H1 (cell line): Measurements from ENCODE around the gene NEU2. TPM values are rescaled to one million over a fixed set of nuclear protein-coding genes. Genes with fewer than 3 reads are reported as not detected.

Source experiments
- CTCF ChIA-PET: fragments of 300-600 bp; sonication (Branson Sonifier 250); formaldehyde crosslinking; loops from one replicate; lab custom pipeline; 2021; ENCODE audit not compliant: partially characterized antibody; lab: Charles Lee
- POLR2A ChIA-PET: fragments of 300-600 bp; sonication (Branson Sonifier 250); formaldehyde crosslinking; loops from one replicate; lab custom pipeline; 2021; ENCODE audit warnings: inconsistent platforms; ENCODE audit not compliant: partially characterized antibody; lab: Charles Lee
- DNase-seq, 2 experiments: peaks; one replicate each; pipeline versions ENCODE4 v3.0.0 to v3.0.0-alpha.2; 2010 to 2022; ENCODE audit warnings: low spot score in 2 of 2, low read depth in 1 of 2, mixed read lengths in 1 of 2
- FAIRE-seq: peaks from 2 replicates; lab custom pipeline; 2011; peaks lifted over from hg19 to GRCh38; lab: Jason Lieb, UNC
- H2AFZ ChIP-seq: 2 replicates; pipeline ENCODE4 v1.8.1; 2012; ENCODE audit warnings: low read length, inconsistent platforms
- H2AK5ac ChIP-seq: 2 replicates; pipeline ENCODE4 v1.6.1; 2013; ENCODE audit warnings: low read depth, low read length
- H2BK120ac ChIP-seq: replicated peaks from 2 replicates; pipeline ENCODE3; 2013; ENCODE audit warnings: low read depth, low read length, inconsistent platforms
- H2BK12ac ChIP-seq: 2 replicates; pipeline ENCODE4 v1.6.1; 2013; ENCODE audit warnings: low read depth, low read length
- H2BK15ac ChIP-seq: 2 replicates; pipeline ENCODE4 v1.6.1; 2013; ENCODE audit warnings: low read length
- H2BK20ac ChIP-seq: 2 replicates; pipeline ENCODE4 v1.6.1; 2013; ENCODE audit warnings: low read length
- H2BK5ac ChIP-seq: 2 replicates; pipeline ENCODE4 v1.6.1; 2013; ENCODE audit warnings: low read depth, low read length
- H3K14ac ChIP-seq: 2 replicates; pipeline ENCODE4 v1.6.1; 2013; ENCODE audit warnings: inconsistent platforms; ENCODE audit not compliant: insufficient read length
- H3K18ac ChIP-seq: 2 replicates; pipeline ENCODE4 v1.6.1; 2013; ENCODE audit warnings: low read length; ENCODE audit errors: extremely low read depth
- H3K23ac ChIP-seq: 2 replicates; pipeline ENCODE4 v1.6.1; 2013; ENCODE audit warnings: inconsistent platforms; ENCODE audit not compliant: insufficient read length
- H3K23me2 ChIP-seq: 2 replicates; pipeline ENCODE4 v1.6.1; 2013; ENCODE audit warnings: low read depth, low read length
- H3K27ac ChIP-seq: 2 replicates; pipeline ENCODE4 v1.6.1; 2011; ENCODE audit warnings: low read depth, low read length, inconsistent platforms
- H3K27me3 ChIP-seq, 4 experiments: replicated peaks in 1 of 4; 1 replicate in 1 of 4; 2 replicates in 3 of 4; pipeline versions ENCODE4 v1.6.1 to v1.8.1; 2011 to 2013; ENCODE audit warnings: low read length in 3 of 4, mild to moderate bottlenecking in 3 of 4, inconsistent platforms in 2 of 4, mixed read lengths in 2 of 4, moderate library complexity in 1 of 4; ENCODE audit not compliant: control insufficient read depth in 3 of 4, insufficient read depth in 3 of 4; ENCODE audit errors: extremely low read depth in 1 of 4
- H3K36me3 ChIP-seq, 4 experiments: 2 replicates each; pipeline versions ENCODE4 v1.6.1 to v1.8.1; 2011 to 2013; ENCODE audit warnings: mild to moderate bottlenecking in 4 of 4, low read length in 3 of 4, moderate library complexity in 2 of 4, control low read depth in 1 of 4, inconsistent platforms in 1 of 4; ENCODE audit not compliant: insufficient read depth in 4 of 4, control insufficient read depth in 2 of 4
- H3K4ac ChIP-seq: replicated peaks from 2 replicates; pipeline ENCODE3; 2013; ENCODE audit warnings: low read length, low read depth, mixed read lengths, inconsistent platforms; ENCODE audit not compliant: insufficient read length
- H3K4me1 ChIP-seq, 4 experiments: replicated peaks in 1 of 4; 1 replicate in 1 of 4; 2 replicates in 3 of 4; pipeline versions ENCODE4 v1.6.1 to v1.8.1; 2011 to 2013; ENCODE audit warnings: low read length in 3 of 4, inconsistent platforms in 2 of 4, mixed read lengths in 1 of 4; ENCODE audit not compliant: insufficient read depth in 4 of 4, control insufficient read depth in 3 of 4
- H3K4me2 ChIP-seq, 2 experiments: 2 replicates each; pipeline versions ENCODE4 v1.6.1 to v1.8.1; 2011 to 2013; ENCODE audit warnings: low read depth in 2 of 2, low read length in 2 of 2, control low read depth in 1 of 2, inconsistent platforms in 1 of 2, mild to moderate bottlenecking in 1 of 2; ENCODE audit not compliant: insufficient read depth in 1 of 2
- H3K4me3 ChIP-seq, 4 experiments: fragments of 200-600, 300-600 bp in 1 of 4; sonication (generic), shearing (Covaris generic), sonication (Bioruptor Twin) in 1 of 4; 2 replicates each; pipeline versions ENCODE4 v1.5.1 to v1.8.1; 2011 to 2016; ENCODE audit warnings: low read length in 4 of 4, low read depth in 3 of 4, control low read depth in 2 of 4, inconsistent platforms in 2 of 4, mild to moderate bottlenecking in 2 of 4, mixed read lengths in 1 of 4, moderate library complexity in 1 of 4; ENCODE audit not compliant: insufficient read depth in 2 of 4; ENCODE audit errors: extremely low read depth in 1 of 4
- H3K56ac ChIP-seq: replicated peaks from 2 replicates; pipeline ENCODE3; 2013; ENCODE audit warnings: low read depth, mild to moderate bottlenecking, mixed read lengths, low read length, inconsistent platforms; ENCODE audit not compliant: insufficient read length
- H3K79me1 ChIP-seq: 2 replicates; pipeline ENCODE4 v1.6.1; 2013; ENCODE audit warnings: low read depth, low read length, control low read depth
- H3K79me2 ChIP-seq, 2 experiments: 2 replicates each; pipeline versions ENCODE4 v1.6.1 to v1.8.1; 2012 to 2013; ENCODE audit warnings: low read length in 2 of 2, mild to moderate bottlenecking in 2 of 2, inconsistent platforms in 1 of 2; ENCODE audit not compliant: insufficient read depth in 2 of 2, control insufficient read depth in 1 of 2
- H3K9ac ChIP-seq, 4 experiments: replicated peaks in 1 of 4; 1 replicate in 1 of 4; 2 replicates in 3 of 4; pipeline versions ENCODE4 v1.6.1 to v1.8.1; 2011 to 2013; ENCODE audit warnings: low read depth in 3 of 4, low read length in 3 of 4, control low read depth in 2 of 4, mild to moderate bottlenecking in 2 of 4, moderate library complexity in 2 of 4, inconsistent platforms in 1 of 4; ENCODE audit errors: extremely low read depth in 1 of 4
- H3K9me3 ChIP-seq, 2 experiments: 2 replicates each; pipeline versions ENCODE4 v1.6.1 to v1.8.1; 2012 to 2013; ENCODE audit warnings: mild to moderate bottlenecking in 2 of 2, moderate library complexity in 2 of 2, control low read depth in 1 of 2, inconsistent platforms in 1 of 2, low read depth in 1 of 2, low read length in 1 of 2, mixed read lengths in 1 of 2; ENCODE audit not compliant: insufficient read depth in 2 of 2
- H4K20me1 ChIP-seq, 2 experiments: replicated peaks in 1 of 2; 2 replicates each; pipeline versions ENCODE3 to v1.8.1; 2011 to 2013; ENCODE audit warnings: inconsistent platforms in 2 of 2, low read length in 2 of 2, mild to moderate bottlenecking in 1 of 2; ENCODE audit not compliant: insufficient read depth in 2 of 2, control insufficient read depth in 1 of 2
- H4K5ac ChIP-seq: 2 replicates; pipeline ENCODE4 v1.6.1; 2013; ENCODE audit warnings: low read length, low read depth, mixed read lengths, inconsistent platforms; ENCODE audit not compliant: insufficient read length
- H4K8ac ChIP-seq: 2 replicates; pipeline ENCODE4 v1.8.0; 2013; ENCODE audit warnings: mild to moderate bottlenecking, moderate library complexity, low read length, inconsistent platforms; ENCODE audit not compliant: insufficient read depth; ENCODE audit errors: extremely low read depth
- H4K91ac ChIP-seq: replicated peaks from 2 replicates; pipeline ENCODE3; 2013; ENCODE audit warnings: low read length, mixed read lengths, inconsistent platforms; ENCODE audit not compliant: insufficient read length
- CTBP2 ChIP-seq: IDR thresholded peaks from 2 replicates; pipeline ENCODE4 v1.7.0; 2011; ENCODE audit warnings: borderline replicate concordance, mild to moderate bottlenecking, moderate library complexity, mixed read lengths, low read length; ENCODE audit not compliant: insufficient read depth, insufficient read length
- HDAC6 ChIP-seq: IDR thresholded peaks from one replicate; pipeline ENCODE4 v1.7.1; 2012; ENCODE audit warnings: low read depth, mild to moderate bottlenecking, inconsistent platforms, low read length, moderate library complexity
- JUN ChIP-seq: IDR thresholded peaks from 2 replicates; pipeline ENCODE4 v1.6.1; 2011; ENCODE audit warnings: low read depth, mild to moderate bottlenecking, improper control_type of control experiment, low read length
- POLR2AphosphoS5 ChIP-seq: IDR thresholded peaks from 2 replicates; pipeline ENCODE4 v1.6.1; 2011; ENCODE audit warnings: low read depth, low read length
- RBBP5 ChIP-seq: IDR thresholded peaks from 2 replicates; pipeline ENCODE4 v1.7.1; 2012; ENCODE audit warnings: low read depth, mild to moderate bottlenecking, inconsistent platforms, low read length, moderate library complexity, borderline replicate concordance
- SIN3A ChIP-seq, 2 experiments: IDR thresholded peaks in 1 of 2; conservative IDR thresholded peaks in 1 of 2; 2 replicates each; pipeline ENCODE4 v1.6.1; 2011 to 2012; ENCODE audit warnings: low read length in 2 of 2, improper control_type of control experiment in 1 of 2, low read depth in 1 of 2, mild to moderate bottlenecking in 1 of 2
- YY1 ChIP-seq: IDR thresholded peaks from 2 replicates; pipeline ENCODE4 v1.6.1; 2011; ENCODE audit warnings: low read depth, mild to moderate bottlenecking, low read length
- ZNF274 ChIP-seq: IDR thresholded peaks from 2 replicates; pipeline ENCODE4 v1.7.0; 2012; ENCODE audit warnings: low read length, borderline replicate concordance; ENCODE audit errors: extremely low read depth
- WGBS, 2 experiments: shearing (Covaris generic) in 1 of 2; methylation state at CpG; one replicate each; pipeline versions ENCODE4 v1.1.6 to v1.1.7; 2013 to 2015; ENCODE audit warnings: low lambda C conversion rate in 2 of 2, mixed read lengths in 2 of 2, inconsistent platforms in 1 of 2, low coverage in 1 of 2, missing lambda C conversion rate in 1 of 2; ENCODE audit not compliant: insufficient replicate concordance in 2 of 2, insufficient coverage in 1 of 2, insufficient read length in 1 of 2; ENCODE audit errors: extremely low coverage in 1 of 2, missing lambda C conversion rate in 1 of 2; 5-methylcytosine and 5-hydroxymethylcytosine counted together
- polyA plus RNA-seq, 7 experiments: library from polyadenylated mRNA; depleted of rRNA in 3 of 7; stranded (reverse) in 5 of 7; unstranded in 2 of 7; fragments of >200 nt in 5 of 7; fragments of 200-250 nt in 2 of 7; gene quantifications; 1 replicate in 5 of 7; 2 replicates in 1 of 7; 4 replicates in 1 of 7; pipeline versions ENCODE4 v1.2.1 to v1.2.3, GENCODE V29; 2011 to 2013; ENCODE audit warnings: missing spikeins in 2 of 7, mixed read lengths in 2 of 7
- total RNA-seq: library from RNA; stranded (reverse); fragmentation: NEBNext Ultra II Directional; extraction: Animal tissue kit (Norgen Biotek cat#: 25700); gene quantifications from 2 replicates; pipeline ENCODE4 v1.2.1, GENCODE V29; 2021
- TF ChIP-seq, protein P1 (sequence below): IDR thresholded peaks from 2 replicates; pipeline ENCODE4 v1.6.1; 2012; ENCODE audit warnings: low read length, inconsistent platforms

NEU2 gene
- total and polyA plus RNA-seq, 2 of the 8 experiments (the other 6 are each of a cell fraction or from before 2014, with no cell fraction given): 0.12 TPM; not detected in 1

DNA sequence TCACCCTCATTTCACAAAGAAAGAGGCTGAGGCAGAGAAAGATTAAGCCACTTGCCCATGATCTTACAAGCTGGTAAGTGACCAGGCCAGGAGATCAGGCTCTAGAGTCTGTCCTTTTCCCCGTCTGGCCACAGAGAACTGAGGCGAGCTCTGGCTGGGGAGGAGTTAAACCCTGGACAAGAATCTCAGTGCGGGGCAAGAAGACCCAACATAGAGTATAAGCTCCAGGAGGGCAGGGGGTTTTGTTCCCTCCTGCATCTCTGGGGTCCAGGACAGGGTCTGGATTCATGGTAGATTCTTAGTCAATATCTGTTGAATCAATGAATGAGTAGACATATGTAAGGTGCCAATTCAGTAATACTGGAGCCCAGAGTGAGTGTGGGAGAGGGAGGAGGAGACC, 14.7 kb downstream of the NEU2 start:
- no peak overlapping the region for H4K5ac ChIP-seq
- H3K56ac ChIP-seq: no peak overlapping the region
- H3K4me1 ChIP-seq: peaks cover 11 to 16% (median 14%) of the 10 kb centered on the region in 4 experiments
- 82% methylated on average over 3 of the region's 3 CpGs; no CpG with 5 or more reads in 1 of the 2 experiments for WGBS, 2 experiments
- no peak for DNase-seq
- no peak overlapping the region for H3K23ac ChIP-seq
- no peak for FAIRE-seq
- H2BK12ac ChIP-seq: no peak overlapping the region
- no peaks in the 10 kb centered on the region for H3K79me2 ChIP-seq
- no peak overlapping the region for H3K27ac ChIP-seq
- ChIA-PET CTCF (interaction anchor here (0.9 to 3.2 kb wide), 4 partner anchors 15 to 160 kb away, joined by 3 to 15 read pairs (median 4); no protein-coding TSS in a partner anchor), POLR2A (no interaction called here)
- no peaks in the 10 kb centered on the region for H3K9me3 ChIP-seq
- H2BK120ac ChIP-seq: no peak overlapping the region
- no peak overlapping the region for H2AK5ac ChIP-seq
- no peak overlapping the region for H2BK15ac ChIP-seq
- no peak overlapping the region for H2BK20ac ChIP-seq
- H3K4ac ChIP-seq: no peak overlapping the region
- no peak overlapping the region for H4K91ac ChIP-seq
- peaks cover 0 to 2% (median 0%) of the 10 kb centered on the region in 4 experiments; a peak in 2 of 7 replicates for H3K27me3 ChIP-seq
- H3K36me3 ChIP-seq: no peaks in the 10 kb centered on the region
- no peak overlapping the region for H3K14ac ChIP-seq
- peaks cover 10% of the 10 kb centered on the region; the same call in 1 of the 2 replicates for H3K23me2 ChIP-seq
- no peak overlapping the region for H2BK5ac ChIP-seq
- no peak overlapping the region for H3K4me3 ChIP-seq
- H4K8ac ChIP-seq: no peak overlapping the region
- no peak overlapping the region for H2AFZ ChIP-seq
- no peak overlapping the region for H3K9ac ChIP-seq
- no peak overlapping the region for H3K18ac ChIP-seq
- H3K4me2 ChIP-seq: no peak overlapping the region
- H3K79me1 ChIP-seq: no peaks in the 10 kb centered on the region
- H4K20me1 ChIP-seq: no peaks in the 10 kb centered on the region
- no peak for TF ChIP-seq JUN
- TF ChIP-seq, protein P1, sequence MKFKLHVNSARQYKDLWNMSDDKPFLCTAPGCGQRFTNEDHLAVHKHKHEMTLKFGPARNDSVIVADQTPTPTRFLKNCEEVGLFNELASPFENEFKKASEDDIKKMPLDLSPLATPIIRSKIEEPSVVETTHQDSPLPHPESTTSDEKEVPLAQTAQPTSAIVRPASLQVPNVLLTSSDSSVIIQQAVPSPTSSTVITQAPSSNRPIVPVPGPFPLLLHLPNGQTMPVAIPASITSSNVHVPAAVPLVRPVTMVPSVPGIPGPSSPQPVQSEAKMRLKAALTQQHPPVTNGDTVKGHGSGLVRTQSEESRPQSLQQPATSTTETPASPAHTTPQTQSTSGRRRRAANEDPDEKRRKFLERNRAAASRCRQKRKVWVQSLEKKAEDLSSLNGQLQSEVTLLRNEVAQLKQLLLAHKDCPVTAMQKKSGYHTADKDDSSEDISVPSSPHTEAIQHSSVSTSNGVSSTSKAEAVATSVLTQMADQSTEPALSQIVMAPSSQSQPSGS: no peak
- TF ChIP-seq POLR2AphosphoS5: no peak
- TF ChIP-seq CTBP2: no peak
- TF ChIP-seq YY1: no peak
- no peak for TF ChIP-seq HDAC6
- TF ChIP-seq RBBP5: no peak
- TF ChIP-seq SIN3A (conservative IDR thresholded peaks at IDR 0.05 in 1 of 2, IDR thresholded peaks at IDR 0.05 in 1 of 2; ENCODE audit: low read depth in 1 of 2, low read length in 2 of 2): no peak
- no peak for TF ChIP-seq ZNF274
